Parathyroid adenoma (tissue), 2 donors: ENCODE results near the gene SGF29.
A peak's percentile ranks its signal among the peaks of the same experiment; 100 is the strongest.
"Not testable (repeated sequence)": the region's sequence is repeated elsewhere in the genome, so short reads cannot be mapped to it uniquely, and the experiment has no call there.

Experiments
- H2AFZ ChIP-seq: fragments of 300-600 bp; sonication (generic); one replicate; pipeline ENCODE4 v1.7.0; 2017; ENCODE audit warnings: antibody characterized with exemption, mild to moderate bottlenecking
- H3K27ac ChIP-seq: fragments of 300-600 bp; sonication (generic); one replicate; pipeline ENCODE4 v1.7.0; 2017
- H3K27me3 ChIP-seq: fragments of 300-600 bp; sonication (generic); one replicate; pipeline ENCODE4 v1.7.0; 2017; ENCODE audit warnings: low read length; ENCODE audit not compliant: control insufficient read depth, insufficient read depth
- H3K36me3 ChIP-seq: fragments of 300-600 bp; sonication (generic); one replicate; pipeline ENCODE4 v1.7.0; 2017; ENCODE audit warnings: low read length; ENCODE audit not compliant: control insufficient read depth, insufficient read depth
- H3K4me1 ChIP-seq: fragments of 300-600 bp; sonication (generic); one replicate; pipeline ENCODE4 v1.7.0; 2017; ENCODE audit warnings: control low read depth
- H3K4me2 ChIP-seq: fragments of 300-600 bp; sonication (generic); one replicate; pipeline ENCODE4 v1.7.0; 2017; ENCODE audit warnings: low read length
- H3K4me3 ChIP-seq: fragments of 300-600 bp; sonication (generic); one replicate; pipeline ENCODE4 v1.7.0; 2017; ENCODE audit warnings: low read depth, low read length
- H3K79me2 ChIP-seq: fragments of 300-600 bp; sonication (generic); one replicate; pipeline ENCODE4 v1.7.0; 2017; ENCODE audit warnings: control low read depth
- H3K9ac ChIP-seq: fragments of 300-600 bp; sonication (generic); one replicate; pipeline ENCODE4 v1.7.0; 2017; ENCODE audit warnings: mild to moderate bottlenecking
- H3K9me3 ChIP-seq: fragments of 300-600 bp; sonication (generic); one replicate; pipeline ENCODE4 v1.7.0; 2017; ENCODE audit warnings: low read length; ENCODE audit not compliant: control insufficient read depth
- CTCF ChIP-seq: fragments of 300-600 bp; sonication (generic); IDR thresholded peaks from one replicate; pipeline ENCODE4 v1.7.0; 2017; ENCODE audit warnings: antibody characterized with exemption, mild to moderate bottlenecking
- donor health status: primary hyperparathyroidism.

SGF29 gene

GRCh38 chr16:28607116-28607623, 53.5 kb downstream of the SGF29 start:
- no peak overlapping the region for H3K4me2 ChIP-seq
- no peaks in the 10 kb centered on the region for H3K27me3 ChIP-seq
- no peak overlapping the region for H3K27ac ChIP-seq
- no peak for TF ChIP-seq CTCF
- H2AFZ ChIP-seq: no peak overlapping the region
- no peaks in the 10 kb centered on the region for H3K9me3 ChIP-seq
- H3K9ac ChIP-seq: no peak overlapping the region
- peaks cover 22% of the 10 kb centered on the region for H3K4me1 ChIP-seq
- peaks cover 3% of the 10 kb centered on the region for H3K79me2 ChIP-seq
- no peaks in the 10 kb centered on the region for H3K36me3 ChIP-seq
- no peak overlapping the region for H3K4me3 ChIP-seq

- not testable (repeated sequence) for H3K79me2 ChIP-seq, H3K9ac ChIP-seq, H3K9me3 ChIP-seq, H3K4me2 ChIP-seq, H3K36me3 ChIP-seq, H3K27me3 ChIP-seq, H3K4me3 ChIP-seq, H2AFZ ChIP-seq
- peak overlapping the region; percentile 90 for H3K27ac ChIP-seq
- peaks cover 22% of the 10 kb centered on the region for H3K4me1 ChIP-seq
Measured at GRCh38 chr16:28607681-28608495, 54.2 kb downstream of the SGF29 start.

- H3K4me3 ChIP-seq, H3K36me3 ChIP-seq, H3K9me3 ChIP-seq, H3K9ac ChIP-seq, H3K27me3 ChIP-seq, H2AFZ ChIP-seq, H3K79me2 ChIP-seq, H3K4me2 ChIP-seq: not testable (repeated sequence)
- peaks cover 22% of the 10 kb centered on the region for H3K4me1 ChIP-seq
- peak overlapping the region; percentile 90 for H3K27ac ChIP-seq
Measured at GRCh38 chr16:28608496-28608808, 54.7 kb downstream of the SGF29 start.

- H3K9me3 ChIP-seq, H3K79me2 ChIP-seq, H3K36me3 ChIP-seq, H3K27me3 ChIP-seq: not testable (repeated sequence)
- peak overlapping the region; percentile 32 for H3K9ac ChIP-seq
- H3K27ac ChIP-seq: peak overlapping the region; percentile 90
- peak overlapping the region; percentile 38 for H3K4me3 ChIP-seq
- peak overlapping the region; percentile 58 for H3K4me2 ChIP-seq
- peaks cover 22% of the 10 kb centered on the region for H3K4me1 ChIP-seq
- H2AFZ ChIP-seq: peak overlapping the region; percentile 36
Measured at GRCh38 chr16:28608867-28609596, 55.3 kb downstream of the SGF29 start.

GRCh38 chr16:28609631-28610594, 56.2 kb downstream of the SGF29 start, which contains the start of gene SULT1A1:
SULT1A1 (minus strand) TSS chr16:28610044; CDS start chr16:28608855, 1,189 bp downstream.
- Histone ChIP-seq H3K4me3 (peak within 1 kb of the TSS; percentile 38), H3K4me1 (peaks cover 22% of the 10 kb centered on the region), H3K79me2 (peaks cover 3% of the 10 kb centered on the region), H3K36me3 (no peaks in the 10 kb centered on the region), H2AFZ (peak within 1 kb of the TSS; percentile 36), H3K27me3 (no peaks in the 10 kb centered on the region), H3K9me3 (no peaks in the 10 kb centered on the region), H3K9ac (peak within 1 kb of the TSS; percentile 32), H3K27ac (peak within 1 kb of the TSS; percentile 90), H3K4me2 (peak within 1 kb of the TSS; percentile 58)
- no peak for TF ChIP-seq CTCF
